Left lung (tissue), 10 donors: ENCODE results near the gene LATS2. TPM values are rescaled to one million over a fixed set of nuclear protein-coding genes. Genes with fewer than 3 reads are reported as not detected.
"Not testable (repeated sequence)": the region's sequence is repeated elsewhere in the genome, so short reads cannot be mapped to it uniquely, and the experiment has no call there.

Experiments
- ATAC-seq: fragments of 200-7000 bp; cut with Tn5 transposase; one replicate; pipeline ENCODE4 v1.9.1; 2020; ENCODE audit warnings: moderate library complexity
- DNase-seq, 4 donors: peaks; one replicate each; pipeline ENCODE4 v3.0.0-alpha.2; 2013 to 2020
- H3K27ac ChIP-seq, 2 donors: fragments of 200-600 bp; sonication (generic) in 1 of 2; one replicate each; pipeline versions ENCODE4 v1.5.0 to v1.8.0; 2020 to 2021
- H3K27me3 ChIP-seq, 2 donors: fragments of 200-600 bp; sonication (generic) in 1 of 2; one replicate each; pipeline versions ENCODE4 v1.5.0 to v1.8.0; 2020 to 2021
- H3K36me3 ChIP-seq, 2 donors: fragments of 200-600 bp; sonication (generic) in 1 of 2; one replicate each; pipeline versions ENCODE4 v1.5.0 to v1.8.0; 2020 to 2021
- H3K4me1 ChIP-seq, 2 donors: fragments of 200-600 bp; one replicate each; pipeline ENCODE4 v1.8.0; 2021
- H3K4me3 ChIP-seq, 2 donors: fragments of 200-600 bp; sonication (generic) in 1 of 2; one replicate each; pipeline versions ENCODE4 v1.5.0 to v1.8.0; 2020 to 2021; ENCODE audit warnings: mild to moderate bottlenecking in 1 of 2
- H3K9me3 ChIP-seq, 2 donors: fragments of 200-600 bp; sonication (generic) in 1 of 2; one replicate each; pipeline versions ENCODE4 v1.5.0 to v1.8.0; 2020 to 2021
- intact Hi-C, 2 donors: fragments of 100-400 bp; cut with DNase I; formaldehyde crosslinking; loops; one replicate each; pipeline versions ENCODE4 v1.11.2 to v1.14.2; 2022
- polyA plus RNA-seq, 6 donors: library from polyadenylated mRNA; unstranded; fragments of 120-200 nt; gene quantifications; one replicate each; pipeline ENCODE4 v1.2.1, GENCODE V29; 2013; ENCODE audit not compliant: insufficient read length in 6 of 6
- total RNA-seq, 2 donors: library from RNA; stranded (reverse); fragmentation: NEBNext Ultra II Directional; extraction: Animal tissue kit (Norgen Biotek cat#: 25700); gene quantifications; one replicate each; pipeline ENCODE4 v1.2.1, GENCODE V29; 2021
- TF ChIP-seq, protein P1 (sequence below), 2 donors: fragments of 200-600 bp; sonication (generic) in 1 of 2; IDR thresholded peaks; one replicate each; pipeline versions ENCODE4 v1.5.0 to v1.8.0; 2021; ENCODE audit warnings: antibody characterized with exemption in 2 of 2
- donor health status: DM: no; HTN: yes; CAD: no.
- donor health status: DM: no; HTN: no; CAD: no.

LATS2 gene
- total and polyA plus RNA-seq, 8 donors, result 13.2 to 31.9 (median 17.0) TPM

DNA sequence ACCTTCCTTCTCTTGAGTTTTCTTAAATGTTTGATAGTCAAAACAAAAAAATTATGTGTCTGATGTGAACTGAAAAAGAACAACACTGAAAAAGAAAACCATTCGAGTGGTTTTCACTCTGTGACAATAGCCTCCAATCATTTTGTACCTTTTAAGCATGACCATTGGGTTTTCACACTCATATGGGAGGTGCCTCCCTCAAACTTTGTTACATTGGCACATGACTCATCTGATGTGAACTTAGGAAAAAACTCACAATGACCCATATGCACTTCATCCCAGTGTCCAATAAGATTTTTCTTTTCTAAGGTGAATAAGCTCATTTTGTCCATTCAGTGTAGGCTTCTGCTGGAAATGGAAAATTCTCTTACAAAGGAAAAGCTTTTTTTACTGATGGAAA, 92.2 kb downstream of the LATS2 start:
- intact Hi-C loops, result no loop called here
- Histone ChIP-seq H3K4me1 (no peaks in the 10 kb centered on the region), H3K27me3 (no peaks in the 10 kb centered on the region), H3K4me3 (no peak overlapping the region), H3K27ac (no peak overlapping the region), H3K9me3 (no peaks in the 10 kb centered on the region), H3K36me3 (peaks cover 0 to 20% of the 10 kb centered on the region in 2 donors)
- TF ChIP-seq, protein P1, sequence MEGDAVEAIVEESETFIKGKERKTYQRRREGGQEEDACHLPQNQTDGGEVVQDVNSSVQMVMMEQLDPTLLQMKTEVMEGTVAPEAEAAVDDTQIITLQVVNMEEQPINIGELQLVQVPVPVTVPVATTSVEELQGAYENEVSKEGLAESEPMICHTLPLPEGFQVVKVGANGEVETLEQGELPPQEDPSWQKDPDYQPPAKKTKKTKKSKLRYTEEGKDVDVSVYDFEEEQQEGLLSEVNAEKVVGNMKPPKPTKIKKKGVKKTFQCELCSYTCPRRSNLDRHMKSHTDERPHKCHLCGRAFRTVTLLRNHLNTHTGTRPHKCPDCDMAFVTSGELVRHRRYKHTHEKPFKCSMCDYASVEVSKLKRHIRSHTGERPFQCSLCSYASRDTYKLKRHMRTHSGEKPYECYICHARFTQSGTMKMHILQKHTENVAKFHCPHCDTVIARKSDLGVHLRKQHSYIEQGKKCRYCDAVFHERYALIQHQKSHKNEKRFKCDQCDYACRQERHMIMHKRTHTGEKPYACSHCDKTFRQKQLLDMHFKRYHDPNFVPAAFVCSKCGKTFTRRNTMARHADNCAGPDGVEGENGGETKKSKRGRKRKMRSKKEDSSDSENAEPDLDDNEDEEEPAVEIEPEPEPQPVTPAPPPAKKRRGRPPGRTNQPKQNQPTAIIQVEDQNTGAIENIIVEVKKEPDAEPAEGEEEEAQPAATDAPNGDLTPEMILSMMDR (IDR thresholded peaks at IDR 0.05), result no peak
- DNase-seq (no peak), ATAC-seq (no peak)

DNA sequence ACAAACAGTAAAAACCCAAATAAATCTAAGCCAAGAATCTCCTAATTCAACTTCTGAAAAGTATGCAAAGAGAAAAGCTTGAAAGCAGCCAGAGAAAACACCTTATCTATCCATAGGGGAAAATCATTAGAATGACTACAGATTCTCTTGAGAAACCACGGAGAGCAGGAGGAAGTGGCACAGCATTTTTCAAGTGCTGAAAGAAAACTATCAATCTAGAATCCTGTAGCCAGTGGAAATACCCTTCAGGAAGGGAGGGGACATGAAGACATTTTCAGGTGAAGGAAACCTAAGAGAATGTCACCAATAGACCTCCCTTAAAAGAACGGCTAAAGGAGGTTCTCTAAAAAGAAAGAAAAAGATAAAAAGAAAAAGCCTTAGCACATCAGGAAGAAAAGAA, 92.6 kb downstream of the LATS2 start:
- Histone ChIP-seq H3K27ac (no peak overlapping the region), H3K36me3 (peaks cover 0 to 16% of the 10 kb centered on the region in 2 donors), H3K4me1 (no peaks in the 10 kb centered on the region), H3K27me3 (no peaks in the 10 kb centered on the region), H3K4me3 (no peak overlapping the region), H3K9me3 (no peaks in the 10 kb centered on the region)
- TF ChIP-seq, protein P1 (IDR thresholded peaks at IDR 0.05), result no peak
- ATAC-seq (no peak), DNase-seq (no peak)
- intact Hi-C loops, result no loop called here

DNA sequence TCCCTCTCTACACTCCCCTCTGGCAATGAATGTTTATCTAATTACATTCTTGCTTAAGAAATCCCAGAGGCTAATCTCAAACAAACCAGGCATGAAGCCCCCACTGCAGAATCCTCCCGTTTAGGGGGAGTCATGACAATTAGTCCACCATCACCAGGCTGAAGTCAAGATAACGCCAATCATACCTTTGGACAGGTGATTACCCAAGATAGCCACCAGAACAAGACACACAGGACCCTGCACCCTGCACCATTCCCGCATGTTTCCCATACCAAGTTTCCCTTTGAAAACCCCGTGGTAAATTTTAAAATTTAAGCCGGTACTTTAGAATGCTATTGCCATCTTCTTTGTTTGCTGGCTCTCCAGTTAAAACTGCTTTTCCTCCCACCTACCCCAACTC, 94.0 kb downstream of the LATS2 start:
- ATAC-seq, result no peak
- Histone ChIP-seq H3K9me3 (no peaks in the 10 kb centered on the region), H3K4me1 (no peaks in the 10 kb centered on the region), H3K27ac (no peak overlapping the region), H3K36me3 (peaks cover 0 to 2% of the 10 kb centered on the region in 2 donors), H3K4me3 (no peak overlapping the region), H3K27me3 (no peaks in the 10 kb centered on the region)
- intact Hi-C loops, result no loop called here
- DNase-seq, result no peak
- TF ChIP-seq, protein P1 (IDR thresholded peaks at IDR 0.05), result no peak

DNA sequence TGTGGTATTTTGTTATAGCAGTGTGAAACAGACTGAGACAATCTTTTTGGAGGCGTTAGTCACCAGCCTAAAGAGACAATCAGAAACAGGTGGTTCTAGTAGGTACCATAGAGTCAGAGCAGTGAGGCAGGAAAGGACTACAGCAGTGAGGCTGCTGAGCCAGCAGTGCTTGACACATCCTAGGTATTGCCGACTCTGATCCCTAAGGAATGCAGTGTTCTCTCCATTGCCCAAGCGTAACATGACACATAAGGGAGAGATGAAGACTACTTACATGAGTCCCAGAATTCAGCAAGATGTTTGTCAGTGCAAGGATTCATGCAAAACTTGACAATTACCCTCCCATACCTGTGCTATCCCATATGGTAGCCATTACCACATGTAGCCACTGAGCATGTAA, 96.5 kb downstream of the LATS2 start:
- Histone ChIP-seq H3K9me3 (no peaks in the 10 kb centered on the region), H3K4me1 (peaks cover 0 to 5% of the 10 kb centered on the region in 2 donors), H3K27me3 (no peaks in the 10 kb centered on the region), H3K4me3 (no peak overlapping the region), H3K27ac (no peak overlapping the region), H3K36me3 (no peaks in the 10 kb centered on the region)
- TF ChIP-seq, protein P1 (IDR thresholded peaks at IDR 0.05), result no peak
- no peak for ATAC-seq
- intact Hi-C loops, result no loop called here
- DNase-seq, result no peak

DNA sequence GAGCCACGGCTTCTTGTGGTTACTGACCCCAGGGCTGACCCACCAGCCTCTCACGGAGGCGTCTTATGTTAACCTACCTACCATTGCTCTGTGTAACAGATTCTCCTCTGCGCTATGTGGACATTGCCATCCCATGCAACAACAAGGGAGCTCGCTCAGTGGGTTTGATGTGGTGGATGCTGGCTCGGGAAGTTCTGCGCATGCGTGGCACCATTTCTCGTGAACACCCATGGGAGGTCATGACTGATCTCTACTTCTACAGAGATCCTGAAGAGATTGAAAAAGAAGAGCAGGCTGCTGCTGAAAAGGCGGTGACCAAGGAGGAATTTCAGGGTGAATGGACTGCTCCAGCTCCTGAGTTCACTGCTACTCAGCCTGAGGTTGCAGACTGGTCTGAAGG, 99.7 kb downstream of the LATS2 start:
- ATAC-seq, H3K27me3 ChIP-seq, H3K4me1 ChIP-seq, H3K27ac ChIP-seq, H3K36me3 ChIP-seq, intact Hi-C loops, H3K9me3 ChIP-seq, H3K4me3 ChIP-seq, DNase-seq: not testable (repeated sequence)

DNA sequence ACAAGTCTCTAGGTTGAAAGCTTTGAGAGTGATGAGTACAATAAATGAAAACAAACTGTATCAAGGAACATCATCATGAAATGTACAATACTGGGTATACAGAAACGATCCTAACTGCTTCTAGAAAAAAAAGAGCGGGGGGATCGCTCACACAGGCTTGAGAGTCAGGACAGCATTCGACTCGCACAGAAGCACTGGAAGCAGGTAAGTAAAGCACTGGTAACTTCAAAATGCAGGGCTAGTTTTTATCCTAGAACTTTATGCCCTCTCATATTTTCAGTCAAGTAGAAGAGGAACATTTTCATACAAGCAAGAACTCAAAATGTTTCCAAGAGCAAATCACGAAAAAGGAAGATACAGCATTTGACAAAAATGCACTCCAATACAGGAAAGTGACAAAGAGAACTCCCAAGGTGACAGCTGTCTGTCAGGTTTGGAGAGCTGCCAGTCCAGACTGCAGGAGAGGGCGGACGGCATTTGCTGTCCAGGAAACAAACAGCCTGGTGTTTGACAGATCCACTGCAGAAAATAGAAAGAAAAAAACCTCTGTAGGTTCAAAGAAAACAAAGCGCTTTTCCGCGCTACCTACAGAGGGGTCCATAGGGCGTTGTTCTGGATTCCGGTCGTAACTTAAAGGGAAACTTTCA, 100.6 kb downstream of the LATS2 start:
- H3K4me1 ChIP-seq, result peaks cover 0 to 5% of the 10 kb centered on the region in 2 donors
- ATAC-seq, result no peak
- no peak for DNase-seq
- TF ChIP-seq, protein P1 (IDR thresholded peaks at IDR 0.05), result no peak
- intact Hi-C loops, result no loop called here
- H3K27ac ChIP-seq, result no peak overlapping the region
- no peaks in the 10 kb centered on the region for H3K36me3 ChIP-seq
- no peaks in the 10 kb centered on the region for H3K9me3 ChIP-seq
- no peak overlapping the region for H3K4me3 ChIP-seq
- no peaks in the 10 kb centered on the region for H3K27me3 ChIP-seq

DNA sequence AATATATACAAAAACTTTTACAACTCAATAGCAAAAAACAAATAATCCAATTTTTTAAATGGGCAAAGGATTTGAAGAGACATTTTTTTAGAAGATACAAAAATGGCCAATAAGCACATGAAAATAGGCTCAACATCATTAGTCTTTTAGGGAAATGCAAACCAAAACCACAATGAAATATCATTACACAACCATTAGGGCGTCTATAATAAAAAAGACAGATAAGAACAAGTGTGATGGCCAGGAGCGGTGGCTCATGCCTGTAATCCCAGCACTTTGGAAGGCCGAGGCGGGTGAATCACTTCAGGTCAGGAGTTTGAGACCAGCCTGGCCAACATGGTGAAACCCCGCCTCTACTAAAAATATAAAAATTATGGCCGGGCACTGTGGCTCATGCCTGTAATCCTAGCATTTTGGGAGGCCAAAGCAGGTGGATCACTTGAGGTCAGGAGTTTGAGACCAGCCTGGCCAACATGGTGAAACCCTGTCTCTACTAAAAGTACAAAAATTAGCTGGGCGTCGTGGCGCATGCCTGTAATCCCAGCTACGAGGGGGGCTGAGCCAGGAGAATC, 104.3 kb downstream of the LATS2 start:
- ATAC-seq, H3K4me1 ChIP-seq, H3K4me3 ChIP-seq, H3K27me3 ChIP-seq, H3K36me3 ChIP-seq, H3K9me3 ChIP-seq, DNase-seq, intact Hi-C loops, H3K27ac ChIP-seq: not testable (repeated sequence)
